Measurements from ENCODE around the gene MLH3. TPM values are rescaled to one million over a fixed set of nuclear protein-coding genes. Genes with fewer than 3 reads are reported as not detected.

Gene MLH3
- total and polyA plus RNA-seq, 4 donors = 5.8 to 29.7 (median 9.9) TPM

DNA sequence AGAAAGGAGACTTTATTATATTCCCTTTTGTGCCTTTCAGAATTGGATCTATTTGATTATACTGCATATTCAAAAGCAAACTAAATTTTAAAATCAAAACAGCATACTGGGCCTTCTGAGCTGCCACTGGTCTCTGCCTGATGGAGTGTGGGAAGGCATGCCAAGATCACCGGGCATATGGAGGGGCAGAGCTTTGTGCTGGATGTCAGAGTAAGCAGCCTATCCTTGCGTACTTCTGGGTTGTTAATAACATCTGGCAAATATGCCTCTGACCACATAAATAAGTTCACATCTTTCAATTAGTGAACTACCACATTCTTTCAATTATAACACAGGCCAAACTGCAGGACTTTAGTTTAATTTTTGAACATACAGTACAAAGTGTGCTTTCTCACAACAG is 18.3 kb downstream of the MLH3 start:
- TF ChIP-seq, protein P1, sequence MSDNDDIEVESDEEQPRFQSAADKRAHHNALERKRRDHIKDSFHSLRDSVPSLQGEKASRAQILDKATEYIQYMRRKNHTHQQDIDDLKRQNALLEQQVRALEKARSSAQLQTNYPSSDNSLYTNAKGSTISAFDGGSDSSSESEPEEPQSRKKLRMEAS (IDR thresholded peaks at IDR 0.05) = no peak
- TF ChIP-seq, protein P2, sequence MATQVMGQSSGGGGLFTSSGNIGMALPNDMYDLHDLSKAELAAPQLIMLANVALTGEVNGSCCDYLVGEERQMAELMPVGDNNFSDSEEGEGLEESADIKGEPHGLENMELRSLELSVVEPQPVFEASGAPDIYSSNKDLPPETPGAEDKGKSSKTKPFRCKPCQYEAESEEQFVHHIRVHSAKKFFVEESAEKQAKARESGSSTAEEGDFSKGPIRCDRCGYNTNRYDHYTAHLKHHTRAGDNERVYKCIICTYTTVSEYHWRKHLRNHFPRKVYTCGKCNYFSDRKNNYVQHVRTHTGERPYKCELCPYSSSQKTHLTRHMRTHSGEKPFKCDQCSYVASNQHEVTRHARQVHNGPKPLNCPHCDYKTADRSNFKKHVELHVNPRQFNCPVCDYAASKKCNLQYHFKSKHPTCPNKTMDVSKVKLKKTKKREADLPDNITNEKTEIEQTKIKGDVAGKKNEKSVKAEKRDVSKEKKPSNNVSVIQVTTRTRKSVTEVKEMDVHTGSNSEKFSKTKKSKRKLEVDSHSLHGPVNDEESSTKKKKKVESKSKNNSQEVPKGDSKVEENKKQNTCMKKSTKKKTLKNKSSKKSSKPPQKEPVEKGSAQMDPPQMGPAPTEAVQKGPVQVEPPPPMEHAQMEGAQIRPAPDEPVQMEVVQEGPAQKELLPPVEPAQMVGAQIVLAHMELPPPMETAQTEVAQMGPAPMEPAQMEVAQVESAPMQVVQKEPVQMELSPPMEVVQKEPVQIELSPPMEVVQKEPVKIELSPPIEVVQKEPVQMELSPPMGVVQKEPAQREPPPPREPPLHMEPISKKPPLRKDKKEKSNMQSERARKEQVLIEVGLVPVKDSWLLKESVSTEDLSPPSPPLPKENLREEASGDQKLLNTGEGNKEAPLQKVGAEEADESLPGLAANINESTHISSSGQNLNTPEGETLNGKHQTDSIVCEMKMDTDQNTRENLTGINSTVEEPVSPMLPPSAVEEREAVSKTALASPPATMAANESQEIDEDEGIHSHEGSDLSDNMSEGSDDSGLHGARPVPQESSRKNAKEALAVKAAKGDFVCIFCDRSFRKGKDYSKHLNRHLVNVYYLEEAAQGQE (IDR thresholded peaks at IDR 0.05) = no peak
- TF ChIP-seq NR2F2 (IDR thresholded peaks at IDR 0.05) = no peak
- TF ChIP-seq, protein P3, sequence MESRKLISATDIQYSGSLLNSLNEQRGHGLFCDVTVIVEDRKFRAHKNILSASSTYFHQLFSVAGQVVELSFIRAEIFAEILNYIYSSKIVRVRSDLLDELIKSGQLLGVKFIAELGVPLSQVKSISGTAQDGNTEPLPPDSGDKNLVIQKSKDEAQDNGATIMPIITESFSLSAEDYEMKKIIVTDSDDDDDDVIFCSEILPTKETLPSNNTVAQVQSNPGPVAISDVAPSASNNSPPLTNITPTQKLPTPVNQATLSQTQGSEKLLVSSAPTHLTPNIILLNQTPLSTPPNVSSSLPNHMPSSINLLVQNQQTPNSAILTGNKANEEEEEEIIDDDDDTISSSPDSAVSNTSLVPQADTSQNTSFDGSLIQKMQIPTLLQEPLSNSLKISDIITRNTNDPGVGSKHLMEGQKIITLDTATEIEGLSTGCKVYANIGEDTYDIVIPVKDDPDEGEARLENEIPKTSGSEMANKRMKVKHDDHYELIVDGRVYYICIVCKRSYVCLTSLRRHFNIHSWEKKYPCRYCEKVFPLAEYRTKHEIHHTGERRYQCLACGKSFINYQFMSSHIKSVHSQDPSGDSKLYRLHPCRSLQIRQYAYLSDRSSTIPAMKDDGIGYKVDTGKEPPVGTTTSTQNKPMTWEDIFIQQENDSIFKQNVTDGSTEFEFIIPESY (IDR thresholded peaks at IDR 0.05) = no peak
- no peak for TF ChIP-seq TAF1 (conservative IDR thresholded peaks at IDR 0.05)
- no peak for TF ChIP-seq GABPA (IDR thresholded peaks at IDR 0.05 in 1 of 2, conservative IDR thresholded peaks at IDR 0.05 in 1 of 2)
- no peak for TF ChIP-seq SP1 (IDR thresholded peaks at IDR 0.05)
- no peak for TF ChIP-seq FOXA2 (IDR thresholded peaks at IDR 0.05)
- TF ChIP-seq RAD21 (IDR thresholded peaks at IDR 0.05) = no peak
- TF ChIP-seq JUND (IDR thresholded peaks at IDR 0.05) = no peak
- TF ChIP-seq FOXA1 (IDR thresholded peaks at IDR 0.05) = no peak
- H3K27me3 ChIP-seq (ENCODE audit: control insufficient read depth in 4 of 4, insufficient read depth in 4 of 4, low read length in 3 of 4) = no peaks in the 10 kb centered on the region
- H3K4me1 ChIP-seq (ENCODE audit: control insufficient read depth in 4 of 4, insufficient read depth in 4 of 4, low read length in 3 of 4) = no peaks in the 10 kb centered on the region
- no peak for DNase-seq (ENCODE audit: low spot score)
- no peak overlapping the region for H3K27ac ChIP-seq (ENCODE audit: low read depth in 1 of 2, low read length in 2 of 2)
- no peak overlapping the region for H3K9ac ChIP-seq (ENCODE audit: low read depth in 1 of 2, low read length in 2 of 2)
- no peak overlapping the region for H3K4me3 ChIP-seq (ENCODE audit: low read depth in 1 of 3, low read length in 3 of 3)
- peaks cover 3 to 46% (median 29%) of the 10 kb centered on the region in 4 donors for H3K36me3 ChIP-seq (ENCODE audit: control insufficient read depth in 4 of 4, insufficient read depth in 3 of 4, low read depth in 1 of 4, low read length in 3 of 4)
- H3K9me3 ChIP-seq (ENCODE audit: control insufficient read depth in 4 of 4, low read length in 3 of 4) = no peaks in the 10 kb centered on the region
- WGBS = 97% methylated on average over 2 of the region's 2 CpGs

DNA sequence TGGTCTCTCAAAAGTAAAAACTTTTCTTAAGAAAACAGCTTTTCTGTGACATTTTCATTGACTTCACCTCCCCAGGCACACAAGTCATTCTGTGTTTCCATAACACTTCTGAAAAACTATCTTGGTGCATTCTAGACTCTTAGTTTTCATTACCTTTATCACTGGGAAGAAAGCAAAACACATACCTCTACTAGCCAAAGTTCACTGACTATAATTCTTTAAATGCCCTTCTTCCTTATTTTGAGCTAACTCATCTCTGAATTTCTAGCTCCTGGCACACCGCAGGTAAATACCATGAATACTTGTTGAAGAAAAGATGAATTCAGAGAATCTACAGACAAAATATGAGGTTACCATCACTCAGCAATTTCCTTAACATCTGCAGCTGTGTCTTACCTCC is 21.1 kb downstream of the MLH3 start:
- H3K27me3 ChIP-seq (ENCODE audit: control insufficient read depth in 4 of 4, insufficient read depth in 4 of 4, low read length in 3 of 4) = no peaks in the 10 kb centered on the region
- H3K4me1 ChIP-seq (ENCODE audit: control insufficient read depth in 4 of 4, insufficient read depth in 4 of 4, low read length in 3 of 4) = no peaks in the 10 kb centered on the region
- no peak overlapping the region for H3K4me3 ChIP-seq (ENCODE audit: low read depth in 1 of 3, low read length in 3 of 3)
- no peak for DNase-seq (ENCODE audit: low spot score)
- no peak overlapping the region for H3K9ac ChIP-seq (ENCODE audit: low read depth in 1 of 2, low read length in 2 of 2)
- WGBS = 0% methylated on average over 1 of the region's 1 CpG
- H3K9me3 ChIP-seq (ENCODE audit: control insufficient read depth in 4 of 4, low read length in 3 of 4) = no peaks in the 10 kb centered on the region
- no peak overlapping the region for H3K27ac ChIP-seq (ENCODE audit: low read depth in 1 of 2, low read length in 2 of 2)
- no peak for TF ChIP-seq FOXA1 (IDR thresholded peaks at IDR 0.05)
- TF ChIP-seq SP1 (IDR thresholded peaks at IDR 0.05) = no peak
- TF ChIP-seq JUND (IDR thresholded peaks at IDR 0.05) = no peak
- no peak for TF ChIP-seq TAF1 (conservative IDR thresholded peaks at IDR 0.05)
- no peak for TF ChIP-seq HNF4G (IDR thresholded peaks at IDR 0.05)
- no peak for TF ChIP-seq RXRA (IDR thresholded peaks at IDR 0.05)
- TF ChIP-seq, protein P1 (IDR thresholded peaks at IDR 0.05) = no peak
- TF ChIP-seq, protein P4, sequence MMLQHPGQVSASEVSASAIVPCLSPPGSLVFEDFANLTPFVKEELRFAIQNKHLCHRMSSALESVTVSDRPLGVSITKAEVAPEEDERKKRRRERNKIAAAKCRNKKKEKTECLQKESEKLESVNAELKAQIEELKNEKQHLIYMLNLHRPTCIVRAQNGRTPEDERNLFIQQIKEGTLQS (IDR thresholded peaks at IDR 0.05) = no peak
- no peak for TF ChIP-seq CTCF (IDR thresholded peaks at IDR 0.05; ENCODE audit: low read depth, low read length, missing input control)
- TF ChIP-seq HNF4A (conservative IDR thresholded peaks at IDR 0.05) = no peak
- no peak for TF ChIP-seq GABPA (IDR thresholded peaks at IDR 0.05 in 1 of 2, conservative IDR thresholded peaks at IDR 0.05 in 1 of 2)
- TF ChIP-seq, protein P3 (IDR thresholded peaks at IDR 0.05) = no peak
- TF ChIP-seq NR2F2 (IDR thresholded peaks at IDR 0.05) = no peak
- H3K36me3 ChIP-seq (ENCODE audit: control insufficient read depth in 4 of 4, insufficient read depth in 3 of 4, low read depth in 1 of 4, low read length in 3 of 4) = peaks cover 6 to 43% (median 28%) of the 10 kb centered on the region in 4 donors

All from liver (tissue), 9 donors.